ENCODE data around the gene TOX2. TPM values are rescaled to one million over a fixed set of nuclear protein-coding genes. Genes with fewer than 3 reads are reported as not detected.
A peak's percentile ranks its signal among the peaks of the same experiment; 100 is the strongest.

The TOX2 gene
- total RNA-seq, 1 experiment from 2014 or later, result 6.2 TPM

DNA sequence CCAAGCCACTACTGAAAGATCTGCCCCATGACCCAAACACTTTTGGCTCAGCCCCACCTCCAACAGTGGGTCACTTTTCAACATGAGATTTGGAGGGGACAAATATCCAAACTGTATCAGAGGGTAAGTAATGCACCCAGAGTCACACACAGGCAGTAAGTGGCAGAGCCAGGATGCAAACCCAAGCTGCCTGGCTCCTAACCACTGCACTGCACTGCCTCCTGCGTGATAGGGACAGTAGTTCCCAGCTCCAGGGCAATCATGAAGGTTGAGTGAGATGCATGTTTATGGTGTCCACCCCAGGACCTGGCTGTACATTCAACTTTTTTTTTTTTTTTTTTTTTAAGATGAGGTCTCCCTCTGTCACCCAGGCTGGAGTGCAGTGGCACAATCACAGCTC is 88.2 kb downstream of the TOX2 start:
- Histone ChIP-seq H3K9me3 (replicated peaks) (no peaks in the 10 kb centered on the region), H3K27me3 (replicated peaks) (no peaks in the 10 kb centered on the region), H3K36me3 (peaks cover 20% of the 10 kb centered on the region), H3K4me3 (no peak overlapping the region), H3K4me1 (replicated peaks) (no peaks in the 10 kb centered on the region), H3K27ac (no peak overlapping the region)
- DNase-seq (ENCODE audit: low read depth in 1 of 2, low spot score in 2 of 2), result no peak

DNA sequence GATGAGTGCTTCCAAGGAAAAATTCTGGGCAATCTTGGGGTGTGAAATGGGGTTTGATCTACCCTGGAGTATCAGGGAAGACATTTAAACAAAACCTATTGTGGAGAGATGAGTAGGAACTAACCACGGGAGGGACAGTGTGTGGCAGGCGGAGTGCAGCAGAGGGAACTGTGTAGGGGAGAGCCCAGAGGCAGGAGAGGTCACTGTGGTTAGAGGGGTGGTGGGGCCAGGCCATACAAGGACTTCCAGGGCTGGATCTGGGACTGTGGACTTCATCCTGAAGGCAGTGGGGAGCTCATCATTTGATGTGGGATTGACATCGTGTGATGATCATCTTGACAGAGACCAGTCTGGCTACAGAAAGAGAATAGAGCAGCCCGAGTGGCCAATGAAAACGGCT is 89.0 kb downstream of the TOX2 start:
- H3K4me1 ChIP-seq (replicated peaks), result peaks cover 1% of the 10 kb centered on the region
- DNase-seq (ENCODE audit: low read depth in 1 of 2, low spot score in 2 of 2), result no peak
- H3K27me3 ChIP-seq (replicated peaks), result no peaks in the 10 kb centered on the region
- no peak overlapping the region for H3K4me3 ChIP-seq
- no peaks in the 10 kb centered on the region for H3K9me3 ChIP-seq (replicated peaks)
- peaks cover 20% of the 10 kb centered on the region for H3K36me3 ChIP-seq
- no peak overlapping the region for H3K27ac ChIP-seq

DNA sequence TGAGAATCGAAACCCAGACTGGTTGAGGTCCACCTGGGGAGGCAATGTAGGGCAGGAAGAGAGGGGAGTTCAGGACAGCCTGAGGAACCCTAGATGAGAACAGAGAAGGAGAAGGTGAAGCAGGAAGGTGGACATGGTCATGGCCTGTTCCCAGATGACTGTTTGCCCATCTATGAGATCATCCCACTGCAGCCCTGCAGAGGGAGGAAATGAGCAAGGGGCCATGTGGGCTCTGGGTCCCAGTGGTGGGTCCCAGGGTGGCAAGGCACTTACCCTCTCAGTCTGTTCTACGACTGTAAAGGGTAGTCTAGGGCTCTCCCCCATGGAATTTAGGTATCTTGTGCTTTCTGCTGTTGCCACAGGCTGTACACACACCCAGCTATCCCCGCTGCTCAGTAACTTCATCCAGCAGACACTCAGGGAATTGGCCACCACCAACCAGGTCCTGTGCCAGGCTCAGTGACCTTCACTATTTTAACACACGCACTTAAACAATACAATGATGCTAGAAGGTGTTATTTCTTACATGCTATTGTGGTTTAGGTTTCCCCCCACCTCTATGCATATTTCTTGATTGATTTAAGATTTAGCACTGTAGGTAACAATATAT is 89.8 kb downstream of the TOX2 start:
- Histone ChIP-seq H3K27me3 (replicated peaks) (no peaks in the 10 kb centered on the region), H3K27ac (no peak overlapping the region), H3K9me3 (replicated peaks) (no peaks in the 10 kb centered on the region), H3K4me3 (no peak overlapping the region), H3K36me3 (peaks cover 28% of the 10 kb centered on the region), H3K4me1 (replicated peaks) (peaks cover 9% of the 10 kb centered on the region)
- peak in 1 of 2 experiments; percentile 35 for DNase-seq (ENCODE audit: low read depth in 1 of 2, low spot score in 2 of 2)

DNA sequence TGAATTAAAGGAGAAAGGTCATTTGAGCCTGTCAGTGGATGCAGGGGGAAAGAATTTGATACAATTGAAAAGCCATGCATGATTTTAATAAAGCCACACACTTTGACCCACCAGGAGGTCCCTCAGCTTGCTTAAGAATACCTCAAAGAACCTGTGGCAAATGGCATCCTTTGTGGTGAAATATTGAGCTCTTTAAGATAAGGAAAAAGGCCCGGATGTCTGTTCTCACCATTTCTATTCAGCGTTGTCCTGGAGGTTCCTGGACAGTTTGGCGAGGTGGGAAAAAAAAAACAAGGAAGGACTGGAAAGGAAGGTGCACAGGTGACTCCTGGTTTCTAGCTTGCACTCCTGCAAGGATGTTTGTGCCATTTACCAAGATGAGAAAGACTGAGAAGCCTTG is 91.0 kb downstream of the TOX2 start:
- no peak overlapping the region for H3K4me3 ChIP-seq
- H3K27ac ChIP-seq, result no peak overlapping the region
- H3K9me3 ChIP-seq (replicated peaks), result no peaks in the 10 kb centered on the region
- DNase-seq (ENCODE audit: low read depth in 1 of 2, low spot score in 2 of 2), result no peak
- H3K27me3 ChIP-seq (replicated peaks), result no peaks in the 10 kb centered on the region
- H3K36me3 ChIP-seq, result peaks cover 33% of the 10 kb centered on the region
- peaks cover 14% of the 10 kb centered on the region for H3K4me1 ChIP-seq (replicated peaks)

DNA sequence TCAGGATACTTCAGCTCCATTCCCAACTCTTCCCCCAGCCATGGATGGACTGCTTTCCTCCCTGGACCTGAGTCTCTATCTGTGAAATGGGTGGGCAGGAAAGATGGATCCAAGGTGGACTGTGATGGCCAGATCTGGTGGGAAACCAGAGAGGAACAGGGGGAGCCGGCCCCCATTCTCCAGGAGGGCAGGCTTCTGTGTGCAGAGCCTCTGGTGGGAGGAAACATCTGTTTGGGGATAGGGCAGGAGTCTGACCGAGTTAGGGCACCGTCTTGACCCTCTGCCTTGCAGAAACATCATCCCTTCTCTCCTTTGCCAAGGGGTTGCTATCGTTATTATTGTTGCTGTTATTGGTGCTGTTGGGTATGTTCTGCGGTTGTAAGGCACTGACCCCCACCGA is 91.5 kb downstream of the TOX2 start:
- H3K27me3 ChIP-seq (replicated peaks), result no peaks in the 10 kb centered on the region

DNA sequence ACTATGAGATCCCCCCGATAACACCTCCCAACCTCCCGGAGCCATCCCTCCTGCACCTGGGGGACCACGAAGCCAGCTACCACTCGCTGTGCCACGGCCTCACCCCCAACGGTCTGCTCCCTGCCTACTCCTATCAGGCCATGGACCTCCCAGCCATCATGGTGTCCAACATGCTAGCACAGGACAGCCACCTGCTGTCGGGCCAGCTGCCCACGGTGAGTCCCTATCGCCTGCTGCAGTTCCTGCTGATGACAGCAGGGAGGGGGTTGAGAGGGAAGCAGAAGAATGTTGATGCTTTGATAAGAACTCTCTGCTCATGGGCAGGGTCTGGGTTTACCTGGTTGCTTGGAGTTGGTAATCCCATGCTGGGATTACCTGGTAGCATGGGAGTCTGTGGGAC is 91.9 kb downstream of the TOX2 start:
- H3K9me3 ChIP-seq (replicated peaks), result no peaks in the 10 kb centered on the region
- peaks cover 33% of the 10 kb centered on the region for H3K36me3 ChIP-seq
- no peak overlapping the region for H3K4me3 ChIP-seq
- no peaks in the 10 kb centered on the region for H3K27me3 ChIP-seq (replicated peaks)
- H3K27ac ChIP-seq, result no peak overlapping the region
- no peak for DNase-seq (ENCODE audit: low read depth in 1 of 2, low spot score in 2 of 2)
- H3K4me1 ChIP-seq (replicated peaks), result peaks cover 14% of the 10 kb centered on the region

More for the DNA sequence above, 91.5 kb downstream of the TOX2 start:
- peaks cover 14% of the 10 kb centered on the region for H3K4me1 ChIP-seq (replicated peaks)
- H3K27ac ChIP-seq, result no peak overlapping the region
- DNase-seq (ENCODE audit: low read depth in 1 of 2, low spot score in 2 of 2), result no peak
- H3K9me3 ChIP-seq (replicated peaks), result no peaks in the 10 kb centered on the region
- peaks cover 33% of the 10 kb centered on the region for H3K36me3 ChIP-seq
- H3K4me3 ChIP-seq, result no peak overlapping the region

DNA sequence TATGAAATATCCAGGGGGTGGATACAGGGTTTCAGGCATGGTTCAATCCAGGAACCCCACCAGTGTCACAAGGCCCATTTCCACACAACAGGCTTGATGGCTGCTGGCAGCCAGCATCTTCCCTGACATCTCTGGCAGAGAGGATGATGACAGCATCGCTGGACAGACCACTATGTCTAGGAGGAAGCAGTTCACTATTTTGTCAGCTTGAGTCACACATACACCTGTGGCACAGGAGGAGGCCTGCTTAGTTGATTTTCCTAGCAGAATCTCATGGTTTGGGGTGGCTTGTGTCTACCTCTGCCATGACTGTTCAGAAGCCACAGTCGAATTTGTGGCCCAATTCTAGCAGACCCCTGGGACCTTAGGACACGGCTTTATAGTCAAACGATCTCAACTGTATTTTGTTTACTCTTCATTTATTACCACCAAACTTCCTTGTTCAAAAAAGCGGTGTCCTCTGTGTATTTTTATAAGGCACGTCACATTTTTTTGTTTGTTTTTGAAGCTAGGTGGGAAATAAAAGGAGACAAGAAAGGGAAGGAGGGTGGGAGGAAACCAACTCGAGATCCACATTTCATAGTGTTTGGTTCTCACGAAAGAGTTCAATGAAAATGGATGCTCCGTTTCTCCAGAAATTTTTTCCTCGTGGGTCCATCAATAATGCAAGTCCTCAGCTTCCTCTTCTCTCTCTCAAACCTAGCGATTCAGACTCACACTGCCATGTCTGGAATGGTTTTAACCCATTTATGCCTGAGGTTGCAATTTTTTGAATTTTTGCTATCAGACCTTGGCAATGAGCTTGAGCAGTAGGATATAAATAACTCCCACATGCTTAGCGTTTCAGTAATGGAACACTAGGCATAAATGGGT is 94.4 kb downstream of the TOX2 start:
- Histone ChIP-seq H3K27me3 (replicated peaks) (no peaks in the 10 kb centered on the region), H3K9me3 (replicated peaks) (no peaks in the 10 kb centered on the region), H3K27ac (peak overlapping the region; percentile 39), H3K4me3 (no peak overlapping the region), H3K4me1 (replicated peaks) (peaks cover 14% of the 10 kb centered on the region), H3K36me3 (peaks cover 33% of the 10 kb centered on the region)
- peak in 1 of 2 experiments; percentile 35 for DNase-seq (ENCODE audit: low read depth in 1 of 2, low spot score in 2 of 2)

DNA sequence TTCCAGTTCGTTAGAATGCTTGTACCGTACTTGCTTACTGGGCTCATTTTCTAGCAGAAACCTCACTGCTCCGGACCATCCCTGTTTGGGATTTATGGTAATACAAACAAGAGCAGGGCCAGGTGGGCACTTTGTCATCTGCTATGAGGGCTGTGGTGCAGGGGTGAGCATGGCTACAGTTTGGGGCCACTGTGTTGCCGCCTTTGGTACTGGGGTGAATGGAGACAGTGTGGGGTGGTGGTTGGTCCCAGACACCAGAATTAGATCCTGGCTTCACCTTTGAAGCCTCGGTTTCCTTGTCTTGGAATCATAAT is 95.0 kb downstream of the TOX2 start:
- peaks cover 27% of the 10 kb centered on the region for H3K36me3 ChIP-seq
- no peaks in the 10 kb centered on the region for H3K9me3 ChIP-seq (replicated peaks)
- peak overlapping the region; percentile 39 for H3K27ac ChIP-seq
- H3K4me3 ChIP-seq, result no peak overlapping the region
- no peak for DNase-seq (ENCODE audit: low read depth in 1 of 2, low spot score in 2 of 2)
- peaks cover 14% of the 10 kb centered on the region for H3K4me1 ChIP-seq (replicated peaks)
- H3K27me3 ChIP-seq (replicated peaks), result no peaks in the 10 kb centered on the region

DNA sequence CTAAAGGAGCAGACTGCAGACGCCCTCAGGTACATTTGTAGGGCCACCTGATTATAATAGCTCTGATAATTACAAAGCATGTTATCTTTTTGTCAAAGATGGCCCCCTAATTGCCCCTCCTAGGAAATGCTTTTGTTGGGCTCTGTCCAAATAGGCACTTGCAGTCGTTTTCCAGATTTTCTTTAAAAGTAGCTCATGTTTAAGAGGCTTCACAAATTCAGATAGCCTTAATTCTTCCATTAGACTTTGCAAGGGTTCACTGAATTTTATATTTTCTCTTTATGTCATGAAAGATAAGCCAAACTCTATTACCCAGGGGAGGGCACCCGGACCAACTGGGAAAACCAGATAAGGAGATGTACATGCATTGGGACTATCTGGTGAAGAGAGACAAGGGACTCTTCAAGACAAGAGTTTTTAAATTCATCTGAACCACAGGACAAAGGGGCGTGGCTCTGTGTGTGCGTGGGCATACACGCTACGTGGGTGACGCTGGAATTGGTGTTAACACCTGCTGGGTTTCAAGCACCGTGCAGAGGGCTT is 95.6 kb downstream of the TOX2 start:
- no peaks in the 10 kb centered on the region for H3K9me3 ChIP-seq (replicated peaks)
- H3K27ac ChIP-seq, result no peak overlapping the region
- H3K36me3 ChIP-seq, result peaks cover 25% of the 10 kb centered on the region
- no peak overlapping the region for H3K4me3 ChIP-seq
- H3K27me3 ChIP-seq (replicated peaks), result no peaks in the 10 kb centered on the region
- no peak for DNase-seq (ENCODE audit: low read depth in 1 of 2, low spot score in 2 of 2)
- peaks cover 14% of the 10 kb centered on the region for H3K4me1 ChIP-seq (replicated peaks)

DNA sequence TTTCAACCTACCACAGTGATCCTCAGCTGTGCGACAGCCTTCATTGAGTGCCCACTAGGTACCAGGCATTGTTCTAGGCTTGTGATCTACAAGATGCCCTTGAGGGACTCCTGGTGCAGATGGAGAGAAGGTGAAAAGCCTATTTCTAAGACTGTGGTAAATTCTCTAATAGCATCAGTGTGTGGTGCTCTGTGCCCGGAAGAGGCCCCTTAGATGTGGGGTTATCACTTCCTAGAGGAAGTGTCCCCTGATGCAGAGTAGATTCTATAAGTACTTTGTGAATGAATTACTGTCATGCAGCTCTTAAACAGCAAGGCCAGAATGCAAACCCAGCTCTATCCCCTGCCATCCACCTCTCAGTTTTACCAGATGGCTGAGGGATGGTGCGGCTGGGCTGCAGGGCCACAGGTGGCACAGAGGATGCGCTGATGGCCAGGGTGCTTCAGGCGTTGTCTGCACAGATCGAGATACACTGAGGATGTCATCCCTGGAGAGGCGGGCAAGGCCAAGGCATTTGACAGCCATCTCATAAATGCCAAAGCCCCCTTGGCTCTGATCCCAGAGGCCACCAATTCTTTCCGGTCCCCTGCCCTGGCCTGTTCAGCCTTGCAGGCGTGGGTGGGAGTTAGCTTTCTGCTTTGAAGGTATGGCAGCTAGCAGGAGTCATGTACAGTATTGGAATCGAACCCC is 96.7 kb downstream of the TOX2 start:
- Histone ChIP-seq H3K9me3 (replicated peaks) (no peaks in the 10 kb centered on the region), H3K4me3 (no peak overlapping the region), H3K4me1 (replicated peaks) (peaks cover 14% of the 10 kb centered on the region), H3K27me3 (replicated peaks) (no peaks in the 10 kb centered on the region), H3K27ac (no peak overlapping the region), H3K36me3 (peaks cover 24% of the 10 kb centered on the region)
- no peak for DNase-seq (ENCODE audit: low read depth in 1 of 2, low spot score in 2 of 2)

DNA sequence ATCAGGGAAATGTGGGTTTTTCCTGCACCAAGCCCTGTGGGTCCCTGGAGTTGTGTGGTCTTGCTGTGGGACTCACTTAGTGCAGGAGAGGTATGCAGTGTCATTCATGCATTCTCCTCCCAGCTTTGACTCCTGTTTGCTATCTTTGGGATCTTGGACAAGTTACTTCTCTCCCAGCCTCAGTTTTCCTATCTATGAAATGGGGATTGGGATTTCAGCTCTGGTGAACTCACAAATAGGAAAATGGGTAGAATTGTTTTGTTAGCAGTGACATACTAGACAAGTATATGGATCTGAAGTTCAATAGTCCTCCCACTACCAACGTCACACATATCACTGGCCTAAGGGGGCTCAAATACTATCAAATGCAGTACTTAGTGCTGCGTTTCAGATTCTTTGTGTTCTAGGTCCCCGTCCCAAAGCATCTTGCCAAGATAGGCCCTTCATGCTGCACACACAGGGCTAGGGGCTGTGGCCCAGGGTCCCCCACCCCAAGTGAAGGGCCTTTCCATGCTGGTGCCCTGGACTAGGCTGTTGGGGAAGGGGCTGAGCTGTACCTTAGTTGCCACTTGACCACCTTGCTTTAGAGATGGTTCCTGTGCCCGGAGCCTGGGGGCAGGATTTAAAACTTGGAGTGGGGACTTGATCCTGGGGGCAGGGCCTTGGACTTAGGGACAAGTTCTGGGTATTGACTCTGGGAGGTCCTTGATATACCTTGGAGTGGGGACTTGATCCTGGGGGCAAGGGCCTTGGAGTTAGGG is 98.0 kb downstream of the TOX2 start:
- Histone ChIP-seq H3K4me1 (replicated peaks) (peaks cover 14% of the 10 kb centered on the region), H3K27ac (no peak overlapping the region), H3K27me3 (replicated peaks) (no peaks in the 10 kb centered on the region), H3K9me3 (replicated peaks) (no peaks in the 10 kb centered on the region), H3K36me3 (peaks cover 14% of the 10 kb centered on the region), H3K4me3 (no peak overlapping the region)
- DNase-seq (ENCODE audit: low read depth in 1 of 2, low spot score in 2 of 2), result no peak

DNA sequence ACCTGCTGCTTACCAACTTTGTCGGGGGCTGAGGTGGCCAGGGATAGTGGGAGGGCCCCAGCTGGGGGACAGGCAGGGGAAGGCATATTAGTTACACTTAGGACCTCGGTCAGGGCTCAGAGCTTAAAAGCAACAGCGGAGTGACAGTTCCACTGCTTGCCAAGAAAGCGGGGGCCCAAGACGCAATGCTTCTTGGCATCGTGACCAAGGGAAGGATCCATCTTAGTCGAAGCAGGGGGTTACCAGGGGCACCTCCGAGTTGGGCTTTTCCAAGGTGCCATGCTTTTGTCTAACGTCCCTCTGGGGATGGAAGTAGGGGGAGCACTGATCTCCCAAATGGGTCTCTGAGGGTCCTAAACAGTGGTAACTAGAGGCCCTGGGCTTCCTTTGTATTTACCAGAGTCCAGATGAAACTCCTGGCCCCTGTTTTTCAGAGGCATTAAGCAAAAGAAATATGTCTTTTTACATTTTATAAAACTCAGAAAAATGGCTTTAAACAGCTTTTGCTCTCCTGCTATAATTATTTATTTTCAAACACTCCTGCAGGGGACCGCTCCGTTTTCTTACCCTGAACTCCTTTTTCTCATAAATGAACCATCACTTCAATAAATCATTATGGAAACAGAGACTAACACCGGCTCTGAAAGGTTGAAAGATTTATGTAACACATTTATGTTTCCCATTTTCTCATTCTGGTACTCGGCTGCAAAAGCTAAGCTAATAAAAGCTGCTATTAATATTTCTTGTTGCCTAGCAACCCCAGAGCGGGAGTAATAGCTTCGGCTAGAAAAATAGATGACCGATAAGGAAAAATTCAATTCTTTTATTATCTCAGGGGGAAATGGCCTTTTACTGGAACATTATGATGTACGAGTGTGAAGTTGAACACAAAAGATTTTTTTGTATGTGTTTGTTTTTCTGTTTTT is 100.4 kb downstream of the TOX2 start:
- Histone ChIP-seq H3K4me3 (no peak overlapping the region), H3K27ac (no peak overlapping the region), H3K27me3 (replicated peaks) (no peaks in the 10 kb centered on the region), H3K9me3 (replicated peaks) (no peaks in the 10 kb centered on the region), H3K4me1 (replicated peaks) (peaks cover 14% of the 10 kb centered on the region), H3K36me3 (peaks cover 2% of the 10 kb centered on the region)
- DNase-seq (ENCODE audit: low read depth in 1 of 2, low spot score in 2 of 2), result no peak

DNA sequence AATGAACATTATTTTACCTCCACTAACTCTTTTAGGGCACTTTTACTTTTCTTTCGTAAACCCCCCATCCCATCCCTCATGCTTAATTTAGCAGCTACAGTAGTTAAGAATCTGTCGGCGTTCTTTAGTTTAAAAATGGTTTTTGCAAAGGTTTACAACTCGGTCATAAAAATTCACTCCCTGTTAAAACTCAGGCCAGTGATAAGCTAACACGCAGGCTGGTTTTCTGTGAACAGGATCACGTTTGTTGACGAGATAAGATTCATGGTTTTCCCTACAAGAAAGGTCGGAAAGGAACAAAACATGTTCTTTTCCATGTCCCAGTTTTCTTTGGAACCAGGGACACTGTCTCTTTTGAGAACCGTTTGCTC is 101.1 kb downstream of the TOX2 start:
- Histone ChIP-seq H3K27ac (no peak overlapping the region), H3K4me1 (replicated peaks) (peaks cover 14% of the 10 kb centered on the region), H3K36me3 (no peaks in the 10 kb centered on the region; the same call in none of the 2 replicates), H3K27me3 (replicated peaks) (no peaks in the 10 kb centered on the region), H3K4me3 (no peak overlapping the region), H3K9me3 (replicated peaks) (no peaks in the 10 kb centered on the region)
- no peak for DNase-seq (ENCODE audit: low read depth in 1 of 2, low spot score in 2 of 2)

All from SJSA1 (cell line).